ENCODE measurements around the gene LNP1.

Gene LNP1

DNA sequence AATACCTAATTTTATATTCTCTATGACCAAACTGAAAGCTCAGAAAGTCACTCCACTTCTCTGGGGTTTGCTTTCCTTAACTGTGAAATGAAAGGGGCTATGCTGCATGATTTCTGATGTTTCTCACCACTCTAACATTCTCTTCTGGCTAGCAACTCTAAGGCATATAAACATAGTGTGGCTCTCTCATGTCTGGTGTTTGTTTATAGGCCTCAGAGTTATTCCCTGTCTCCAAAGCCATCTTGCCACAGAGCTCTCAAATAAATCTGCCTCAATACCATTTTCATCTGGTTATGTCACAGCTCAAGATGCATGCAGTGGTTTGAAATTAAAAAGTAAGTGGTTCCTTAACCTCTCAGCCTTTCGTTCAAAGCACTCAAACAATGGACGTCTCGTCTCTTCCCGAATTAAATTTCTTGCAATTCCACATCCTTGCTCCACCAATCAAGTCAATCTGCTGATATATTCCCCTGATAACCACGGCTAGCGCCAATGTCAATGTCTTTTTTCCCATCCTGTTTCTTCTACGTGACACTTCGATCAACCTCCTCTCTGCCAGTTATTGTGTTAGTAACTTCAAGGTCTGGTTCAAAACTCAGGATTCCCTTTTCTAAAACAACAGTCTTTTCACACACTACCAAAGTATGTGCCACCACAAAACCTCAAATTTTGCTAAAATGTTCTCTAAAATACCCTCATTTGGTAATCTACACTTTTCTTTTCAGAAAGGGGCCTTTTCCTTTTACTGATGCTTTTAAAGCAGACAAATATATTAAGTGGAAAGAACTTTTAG is 16.4 kb upstream of the LNP1 start:
- Histone ChIP-seq H3K4me3 (replicated peaks; ENCODE audit: insufficient read depth, low read length) (no peak overlapping the region), H3K27me3 (ENCODE audit: insufficient read depth, poor library complexity, severe bottlenecking) (no peaks in the 10 kb centered on the region), H3K27ac (replicated peaks) (no peak overlapping the region)
- TF ChIP-seq, protein P1, sequence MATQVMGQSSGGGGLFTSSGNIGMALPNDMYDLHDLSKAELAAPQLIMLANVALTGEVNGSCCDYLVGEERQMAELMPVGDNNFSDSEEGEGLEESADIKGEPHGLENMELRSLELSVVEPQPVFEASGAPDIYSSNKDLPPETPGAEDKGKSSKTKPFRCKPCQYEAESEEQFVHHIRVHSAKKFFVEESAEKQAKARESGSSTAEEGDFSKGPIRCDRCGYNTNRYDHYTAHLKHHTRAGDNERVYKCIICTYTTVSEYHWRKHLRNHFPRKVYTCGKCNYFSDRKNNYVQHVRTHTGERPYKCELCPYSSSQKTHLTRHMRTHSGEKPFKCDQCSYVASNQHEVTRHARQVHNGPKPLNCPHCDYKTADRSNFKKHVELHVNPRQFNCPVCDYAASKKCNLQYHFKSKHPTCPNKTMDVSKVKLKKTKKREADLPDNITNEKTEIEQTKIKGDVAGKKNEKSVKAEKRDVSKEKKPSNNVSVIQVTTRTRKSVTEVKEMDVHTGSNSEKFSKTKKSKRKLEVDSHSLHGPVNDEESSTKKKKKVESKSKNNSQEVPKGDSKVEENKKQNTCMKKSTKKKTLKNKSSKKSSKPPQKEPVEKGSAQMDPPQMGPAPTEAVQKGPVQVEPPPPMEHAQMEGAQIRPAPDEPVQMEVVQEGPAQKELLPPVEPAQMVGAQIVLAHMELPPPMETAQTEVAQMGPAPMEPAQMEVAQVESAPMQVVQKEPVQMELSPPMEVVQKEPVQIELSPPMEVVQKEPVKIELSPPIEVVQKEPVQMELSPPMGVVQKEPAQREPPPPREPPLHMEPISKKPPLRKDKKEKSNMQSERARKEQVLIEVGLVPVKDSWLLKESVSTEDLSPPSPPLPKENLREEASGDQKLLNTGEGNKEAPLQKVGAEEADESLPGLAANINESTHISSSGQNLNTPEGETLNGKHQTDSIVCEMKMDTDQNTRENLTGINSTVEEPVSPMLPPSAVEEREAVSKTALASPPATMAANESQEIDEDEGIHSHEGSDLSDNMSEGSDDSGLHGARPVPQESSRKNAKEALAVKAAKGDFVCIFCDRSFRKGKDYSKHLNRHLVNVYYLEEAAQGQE (IDR thresholded peaks at IDR 0.05; ENCODE audit: insufficient replicate concordance, low read depth) = no peak
- TF ChIP-seq, protein P2, sequence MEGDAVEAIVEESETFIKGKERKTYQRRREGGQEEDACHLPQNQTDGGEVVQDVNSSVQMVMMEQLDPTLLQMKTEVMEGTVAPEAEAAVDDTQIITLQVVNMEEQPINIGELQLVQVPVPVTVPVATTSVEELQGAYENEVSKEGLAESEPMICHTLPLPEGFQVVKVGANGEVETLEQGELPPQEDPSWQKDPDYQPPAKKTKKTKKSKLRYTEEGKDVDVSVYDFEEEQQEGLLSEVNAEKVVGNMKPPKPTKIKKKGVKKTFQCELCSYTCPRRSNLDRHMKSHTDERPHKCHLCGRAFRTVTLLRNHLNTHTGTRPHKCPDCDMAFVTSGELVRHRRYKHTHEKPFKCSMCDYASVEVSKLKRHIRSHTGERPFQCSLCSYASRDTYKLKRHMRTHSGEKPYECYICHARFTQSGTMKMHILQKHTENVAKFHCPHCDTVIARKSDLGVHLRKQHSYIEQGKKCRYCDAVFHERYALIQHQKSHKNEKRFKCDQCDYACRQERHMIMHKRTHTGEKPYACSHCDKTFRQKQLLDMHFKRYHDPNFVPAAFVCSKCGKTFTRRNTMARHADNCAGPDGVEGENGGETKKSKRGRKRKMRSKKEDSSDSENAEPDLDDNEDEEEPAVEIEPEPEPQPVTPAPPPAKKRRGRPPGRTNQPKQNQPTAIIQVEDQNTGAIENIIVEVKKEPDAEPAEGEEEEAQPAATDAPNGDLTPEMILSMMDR (IDR thresholded peaks at IDR 0.05; ENCODE audit: insufficient read depth, low read length) = no peak
- TF ChIP-seq SPI1 (IDR thresholded peaks at IDR 0.05; ENCODE audit: borderline replicate concordance, low read depth) = no peak
- TF ChIP-seq POLR2AphosphoS5 (IDR thresholded peaks at IDR 0.05; ENCODE audit: low read depth) = no peak
- no peak for TF ChIP-seq GABPA (IDR thresholded peaks at IDR 0.05; ENCODE audit: low read depth)
- no peak for DNase-seq (ENCODE audit: low read depth in 1 of 2, low spot score in 1 of 2)

DNA sequence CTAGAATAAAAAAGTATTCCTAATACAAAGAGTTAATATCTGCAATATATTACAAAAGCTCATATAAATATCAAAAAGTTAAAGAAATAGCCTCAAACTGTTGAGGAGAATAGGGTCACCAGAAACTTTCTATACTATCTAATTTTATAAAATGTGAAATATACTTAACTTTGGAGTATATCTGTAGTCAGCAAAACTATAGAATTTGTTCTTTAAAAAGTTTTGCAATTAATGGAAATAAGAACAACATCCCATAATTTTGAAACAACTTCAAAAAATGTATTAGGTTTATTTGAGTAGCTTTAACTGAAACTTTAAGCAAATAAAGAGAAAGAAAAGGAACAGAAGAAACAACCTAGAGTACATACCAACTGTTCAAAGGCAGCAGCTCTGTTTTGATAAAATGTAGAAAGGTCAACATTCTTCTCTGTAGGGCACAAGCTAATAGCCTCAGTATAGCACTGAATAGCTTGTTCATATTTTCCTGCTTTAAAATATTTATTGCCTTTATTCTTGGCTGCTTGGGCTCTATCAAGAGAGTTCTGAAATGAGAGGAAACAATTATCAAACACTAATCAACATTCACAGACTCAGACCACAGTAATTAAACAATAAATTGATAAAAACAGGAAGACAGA is 14.8 kb upstream of the LNP1 start:
- Histone ChIP-seq H3K27ac (replicated peaks) (no peak overlapping the region; the same call in 1 of the 2 replicates), H3K27me3 (ENCODE audit: insufficient read depth, poor library complexity, severe bottlenecking) (no peaks in the 10 kb centered on the region), H3K4me3 (replicated peaks; ENCODE audit: insufficient read depth, low read length) (no peak overlapping the region)
- DNase-seq (ENCODE audit: low read depth in 1 of 2, low spot score in 1 of 2) = no peak
- TF ChIP-seq GABPA (IDR thresholded peaks at IDR 0.05; ENCODE audit: low read depth) (no peak), POLR2AphosphoS5 (IDR thresholded peaks at IDR 0.05; ENCODE audit: low read depth) (no peak), SPI1 (IDR thresholded peaks at IDR 0.05; ENCODE audit: borderline replicate concordance, low read depth) (no peak)
- TF ChIP-seq, protein P2 (IDR thresholded peaks at IDR 0.05; ENCODE audit: insufficient read depth, low read length) = no peak
- TF ChIP-seq, protein P1 (IDR thresholded peaks at IDR 0.05; ENCODE audit: insufficient replicate concordance, low read depth) = no peak

DNA sequence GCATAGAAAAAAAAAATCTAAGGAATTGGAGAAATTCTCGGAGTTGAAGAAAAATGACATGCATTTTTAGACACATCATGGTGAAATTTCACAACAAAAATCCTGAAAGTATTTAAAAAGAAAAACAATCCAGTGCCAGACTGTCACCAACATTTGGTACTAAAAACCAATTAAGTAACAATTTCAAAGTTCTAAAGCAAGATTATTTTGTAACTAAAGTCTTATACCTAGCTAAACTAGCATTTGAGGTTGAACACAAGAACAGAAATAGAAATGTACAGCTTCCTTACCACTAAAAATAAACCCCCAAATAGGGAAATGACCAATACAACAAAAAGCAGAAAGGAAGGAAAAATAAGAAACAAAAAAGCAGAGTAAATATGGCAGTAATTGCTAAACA is 12.3 kb upstream of the LNP1 start:
- Histone ChIP-seq H3K27me3 (ENCODE audit: insufficient read depth, poor library complexity, severe bottlenecking) (no peaks in the 10 kb centered on the region), H3K27ac (replicated peaks) (no peak overlapping the region), H3K4me3 (replicated peaks; ENCODE audit: insufficient read depth, low read length) (no peak overlapping the region)
- no peak for TF ChIP-seq GABPA (IDR thresholded peaks at IDR 0.05; ENCODE audit: low read depth)
- no peak for TF ChIP-seq POLR2AphosphoS5 (IDR thresholded peaks at IDR 0.05; ENCODE audit: low read depth)
- TF ChIP-seq, protein P2 (IDR thresholded peaks at IDR 0.05; ENCODE audit: insufficient read depth, low read length) = no peak
- DNase-seq (ENCODE audit: low read depth in 1 of 2, low spot score in 1 of 2) = no peak

All from HL-60 (cell line).